OCI-LY3 (cell line): ENCODE data around the gene TENM4.

Source experiments
- EZH2phosphoT487 ChIP-seq: fragments of 200-600 bp; shearing (Covaris generic); IDR thresholded peaks from 2 replicates; pipeline ENCODE4 v1.6.1; 2018; ENCODE audit warnings: antibody characterized with exemption, mixed run types, low read depth
- TF ChIP-seq, protein P1 (sequence below): fragments of 200-600, 300-600 bp; sonication (generic); IDR thresholded peaks from 2 replicates; pipeline ENCODE4 v1.5.1; 2014; ENCODE audit warnings: antibody characterized with exemption, low read length, low read depth

DNA sequence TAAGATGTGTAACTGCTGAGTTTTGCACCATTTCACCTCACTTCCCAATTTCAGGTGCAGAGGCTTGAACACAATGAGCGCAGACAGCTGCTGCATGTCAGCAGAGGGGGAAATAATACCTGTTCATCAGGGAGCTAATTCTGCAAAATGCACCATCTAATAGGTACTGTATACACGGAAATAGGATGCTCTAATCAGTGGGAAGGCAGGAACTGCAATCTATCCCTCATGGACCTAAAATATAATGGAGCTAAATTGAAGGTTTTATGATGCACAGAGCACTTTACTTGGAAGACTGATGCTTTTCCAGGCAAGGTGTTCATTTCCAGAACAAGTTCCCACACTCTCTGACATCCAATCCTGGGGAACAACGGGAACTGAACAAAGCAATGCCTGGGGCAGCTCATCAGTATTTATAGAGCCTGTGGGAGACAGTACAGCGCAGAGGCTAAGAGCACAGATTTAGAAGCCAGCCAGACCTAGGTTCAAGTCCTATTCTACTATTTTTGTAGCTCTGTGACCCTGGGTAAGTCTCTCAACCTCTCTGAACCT, 78.5 kb downstream of the TENM4 start:
- TF ChIP-seq, protein P1, sequence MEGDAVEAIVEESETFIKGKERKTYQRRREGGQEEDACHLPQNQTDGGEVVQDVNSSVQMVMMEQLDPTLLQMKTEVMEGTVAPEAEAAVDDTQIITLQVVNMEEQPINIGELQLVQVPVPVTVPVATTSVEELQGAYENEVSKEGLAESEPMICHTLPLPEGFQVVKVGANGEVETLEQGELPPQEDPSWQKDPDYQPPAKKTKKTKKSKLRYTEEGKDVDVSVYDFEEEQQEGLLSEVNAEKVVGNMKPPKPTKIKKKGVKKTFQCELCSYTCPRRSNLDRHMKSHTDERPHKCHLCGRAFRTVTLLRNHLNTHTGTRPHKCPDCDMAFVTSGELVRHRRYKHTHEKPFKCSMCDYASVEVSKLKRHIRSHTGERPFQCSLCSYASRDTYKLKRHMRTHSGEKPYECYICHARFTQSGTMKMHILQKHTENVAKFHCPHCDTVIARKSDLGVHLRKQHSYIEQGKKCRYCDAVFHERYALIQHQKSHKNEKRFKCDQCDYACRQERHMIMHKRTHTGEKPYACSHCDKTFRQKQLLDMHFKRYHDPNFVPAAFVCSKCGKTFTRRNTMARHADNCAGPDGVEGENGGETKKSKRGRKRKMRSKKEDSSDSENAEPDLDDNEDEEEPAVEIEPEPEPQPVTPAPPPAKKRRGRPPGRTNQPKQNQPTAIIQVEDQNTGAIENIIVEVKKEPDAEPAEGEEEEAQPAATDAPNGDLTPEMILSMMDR: no peak
- no peak for TF ChIP-seq EZH2phosphoT487
